Measurements from ENCODE around the gene TMUB2.

The TMUB2 gene

DNA sequence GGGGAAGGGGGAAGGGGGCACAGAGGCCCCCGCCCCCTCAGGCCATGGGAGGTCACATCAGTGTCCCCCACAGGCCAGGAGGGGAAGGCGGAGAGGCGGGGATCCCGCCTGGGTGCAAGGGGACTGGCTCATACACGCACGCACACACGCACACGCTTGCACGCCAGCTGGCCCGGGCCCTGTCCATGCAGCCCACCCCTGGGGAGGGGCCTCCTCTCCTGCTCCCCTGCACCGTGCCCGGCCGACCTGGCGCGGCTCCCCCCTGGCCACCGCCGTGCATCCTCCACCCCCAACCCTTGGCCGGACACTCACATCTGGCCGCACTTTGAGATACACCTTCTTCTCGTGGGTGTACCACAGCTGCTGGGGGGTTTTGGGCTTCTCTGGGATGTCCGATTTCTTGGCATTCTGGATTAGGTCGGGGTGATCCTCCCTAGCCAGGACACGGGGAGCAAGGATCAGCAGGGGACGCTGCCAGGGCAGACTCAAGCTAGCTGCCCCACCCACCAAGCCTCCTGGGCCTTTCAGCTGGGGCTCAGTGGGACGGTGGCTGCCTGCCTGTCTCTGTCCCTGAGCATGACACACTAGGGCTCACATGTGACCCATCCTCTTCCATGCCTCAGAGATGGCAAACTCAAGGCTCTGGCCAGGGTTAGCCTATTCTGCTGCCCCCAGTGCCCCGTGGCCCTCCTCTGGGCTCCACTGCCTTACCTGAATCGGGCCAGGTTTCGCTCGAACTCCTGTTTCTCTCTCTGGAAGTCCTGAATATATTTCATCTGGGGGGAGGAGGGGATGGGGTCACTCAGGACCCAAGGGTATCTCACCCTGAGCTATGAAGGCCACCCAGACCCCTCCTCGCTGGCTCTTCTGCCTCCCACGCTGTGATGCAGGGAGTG lies 26.0 kb downstream of the TMUB2 start:
- TF ChIP-seq, protein P1, sequence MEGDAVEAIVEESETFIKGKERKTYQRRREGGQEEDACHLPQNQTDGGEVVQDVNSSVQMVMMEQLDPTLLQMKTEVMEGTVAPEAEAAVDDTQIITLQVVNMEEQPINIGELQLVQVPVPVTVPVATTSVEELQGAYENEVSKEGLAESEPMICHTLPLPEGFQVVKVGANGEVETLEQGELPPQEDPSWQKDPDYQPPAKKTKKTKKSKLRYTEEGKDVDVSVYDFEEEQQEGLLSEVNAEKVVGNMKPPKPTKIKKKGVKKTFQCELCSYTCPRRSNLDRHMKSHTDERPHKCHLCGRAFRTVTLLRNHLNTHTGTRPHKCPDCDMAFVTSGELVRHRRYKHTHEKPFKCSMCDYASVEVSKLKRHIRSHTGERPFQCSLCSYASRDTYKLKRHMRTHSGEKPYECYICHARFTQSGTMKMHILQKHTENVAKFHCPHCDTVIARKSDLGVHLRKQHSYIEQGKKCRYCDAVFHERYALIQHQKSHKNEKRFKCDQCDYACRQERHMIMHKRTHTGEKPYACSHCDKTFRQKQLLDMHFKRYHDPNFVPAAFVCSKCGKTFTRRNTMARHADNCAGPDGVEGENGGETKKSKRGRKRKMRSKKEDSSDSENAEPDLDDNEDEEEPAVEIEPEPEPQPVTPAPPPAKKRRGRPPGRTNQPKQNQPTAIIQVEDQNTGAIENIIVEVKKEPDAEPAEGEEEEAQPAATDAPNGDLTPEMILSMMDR (IDR thresholded peaks at IDR 0.05; ENCODE audit: extremely low read depth, missing control alignments) = no peak
- no peak for DNase-seq (ENCODE audit: low spot score)

DNA sequence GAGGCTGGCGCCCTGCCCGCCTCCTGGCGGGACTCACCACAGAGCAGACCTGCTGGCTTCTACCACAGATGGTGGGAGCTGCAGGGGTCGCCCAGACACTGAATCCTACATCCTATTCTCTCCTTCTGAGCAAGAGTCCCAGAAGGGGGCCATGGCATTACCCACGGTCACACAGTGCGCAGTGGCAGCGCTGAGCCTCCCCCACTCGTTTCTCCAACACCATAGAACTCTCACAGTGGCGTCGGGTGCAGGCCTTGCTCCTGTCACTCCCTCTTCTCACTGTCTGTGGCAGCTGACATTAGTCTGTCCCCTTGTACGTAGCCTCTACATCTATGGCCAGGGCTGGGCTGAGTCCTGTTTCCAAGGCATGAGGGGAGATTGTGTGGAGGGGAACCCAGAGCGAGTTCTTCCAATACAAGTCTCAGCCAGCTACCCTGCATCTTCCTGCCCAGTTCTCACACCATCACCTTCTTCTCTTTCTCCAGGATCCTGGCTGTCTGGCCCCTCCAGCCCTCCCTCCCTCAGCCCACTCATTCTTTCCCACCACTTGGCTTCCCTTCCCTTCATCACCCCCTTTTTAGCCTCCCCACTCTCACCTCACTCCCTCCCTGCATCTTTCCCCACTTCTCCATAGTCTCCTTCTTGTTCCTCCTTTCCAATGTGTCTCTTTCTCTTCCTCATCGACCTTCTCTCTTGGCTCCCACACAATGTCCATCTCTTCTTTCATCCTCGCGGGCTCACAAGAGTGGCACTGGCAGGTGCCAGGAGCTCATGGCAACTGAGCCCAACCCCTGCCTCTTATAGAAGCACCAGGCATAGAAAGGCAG lies 26.8 kb downstream of the TMUB2 start:
- no peak for DNase-seq (ENCODE audit: low spot score)
- TF ChIP-seq, protein P1 (IDR thresholded peaks at IDR 0.05; ENCODE audit: extremely low read depth, missing control alignments) = no peak

DNA sequence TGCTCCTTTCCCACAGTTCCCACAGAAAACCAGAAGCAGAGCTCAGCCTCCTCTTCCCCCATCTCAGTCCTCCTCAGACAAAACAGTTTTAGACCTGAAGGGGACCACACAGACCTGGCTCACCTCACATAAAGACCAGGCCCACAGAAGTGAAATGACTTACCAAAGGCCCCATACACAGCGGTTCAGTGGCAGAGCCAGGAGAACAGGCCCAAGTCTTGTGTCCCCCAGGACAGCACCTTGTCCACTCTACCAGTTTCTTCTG lies 27.4 kb downstream of the TMUB2 start:
- TF ChIP-seq, protein P1 (IDR thresholded peaks at IDR 0.05; ENCODE audit: extremely low read depth, missing control alignments) = no peak
- no peak for DNase-seq (ENCODE audit: low spot score)

DNA sequence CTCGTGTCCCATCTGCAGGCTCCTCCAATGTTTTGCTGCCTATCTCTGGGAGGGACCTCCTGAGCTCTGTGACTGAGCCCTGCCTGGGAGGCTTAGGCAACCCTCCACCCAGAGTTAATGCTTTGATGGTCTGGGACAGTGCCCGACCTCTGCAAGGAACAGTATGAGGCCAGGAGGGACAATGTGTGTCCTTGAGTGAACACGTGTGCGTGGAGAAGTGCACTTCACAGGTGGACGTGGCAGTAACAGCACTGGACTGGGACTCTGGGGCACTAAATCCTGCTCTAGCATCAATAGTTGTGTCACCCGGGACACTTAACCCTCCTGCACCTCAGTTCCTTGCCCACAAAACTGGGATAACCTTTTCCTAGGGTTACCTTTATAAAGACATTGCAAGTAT lies 28.1 kb downstream of the TMUB2 start:
- TF ChIP-seq, protein P1 (IDR thresholded peaks at IDR 0.05; ENCODE audit: extremely low read depth, missing control alignments) = no peak
- no peak for DNase-seq (ENCODE audit: low spot score)

DNA sequence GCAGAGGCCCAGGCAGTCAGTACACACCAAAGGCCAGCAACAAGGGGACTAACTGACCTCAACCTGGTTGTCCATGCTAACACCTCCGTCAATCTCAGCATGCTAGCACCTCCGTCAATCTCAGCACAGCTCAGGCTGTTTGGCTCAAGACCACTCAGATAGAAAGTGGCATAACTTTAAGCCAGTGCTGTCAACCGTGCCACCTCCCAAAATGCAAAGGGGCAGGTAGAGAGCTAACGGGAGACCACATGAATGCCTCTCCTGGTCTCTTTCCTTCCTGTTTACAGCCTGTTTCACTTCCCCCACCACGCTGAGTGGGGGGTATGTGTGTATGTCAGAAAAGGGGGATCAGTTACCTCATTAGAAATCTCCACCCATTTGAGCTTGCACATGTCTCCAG lies 29.4 kb downstream of the TMUB2 start:
- peak; percentile 52 for DNase-seq (ENCODE audit: low spot score)

DNA sequence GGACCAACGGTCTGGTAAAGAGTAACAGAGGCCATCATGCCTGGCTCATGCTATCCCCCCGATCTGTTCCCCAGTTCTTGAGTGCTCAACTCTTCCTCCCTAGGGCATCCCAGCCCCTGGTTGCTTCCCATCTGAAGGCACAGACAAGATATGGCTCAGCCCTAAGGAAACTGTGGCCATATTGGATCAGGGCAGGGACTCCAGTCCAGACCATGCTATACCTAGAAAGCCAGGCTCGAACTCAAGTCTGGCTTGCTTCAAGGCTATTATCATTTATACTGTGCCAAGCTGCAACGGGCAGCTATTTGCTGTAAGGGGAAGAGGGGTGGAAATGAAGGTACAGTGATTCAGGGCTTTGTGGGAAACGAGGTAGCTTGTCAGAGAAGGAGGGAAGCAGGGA lies 29.9 kb downstream of the TMUB2 start:
- TF ChIP-seq, protein P1 (IDR thresholded peaks at IDR 0.05; ENCODE audit: extremely low read depth, missing control alignments) = no peak
- no peak for DNase-seq (ENCODE audit: low spot score)

More for the DNA sequence above, 29.4 kb downstream of the TMUB2 start:
- TF ChIP-seq, protein P1 (IDR thresholded peaks at IDR 0.05; ENCODE audit: extremely low read depth, missing control alignments) = no peak

DNA sequence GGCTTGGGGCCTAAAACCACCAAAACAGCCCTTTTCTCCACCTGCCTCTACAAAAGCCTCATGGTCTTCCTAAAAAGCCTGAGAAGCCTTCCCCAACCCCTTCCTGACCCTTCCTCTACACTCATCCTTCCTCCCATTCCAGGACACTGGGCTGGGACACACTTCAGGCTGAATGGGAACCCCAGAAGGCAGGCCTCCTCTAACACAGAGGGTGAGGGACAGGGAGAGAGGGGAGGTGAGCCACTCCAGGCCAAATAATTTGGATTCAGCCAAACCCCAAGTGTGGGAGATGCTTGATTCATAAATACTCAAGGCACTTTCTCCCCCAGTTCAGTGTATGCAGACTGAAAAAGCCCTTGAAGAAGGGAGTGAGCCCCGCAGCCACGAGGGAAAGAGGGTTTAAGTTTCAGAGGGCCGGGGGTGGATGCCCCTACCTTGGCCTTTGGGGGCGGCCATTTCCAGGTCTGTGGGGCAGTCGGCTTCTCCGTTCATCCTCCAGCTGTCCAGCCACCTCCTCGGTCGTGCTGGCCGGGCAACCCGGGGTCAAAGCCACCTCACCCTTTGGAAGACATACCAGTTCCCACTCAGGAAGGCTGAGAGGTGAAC lies 31.1 kb downstream of the TMUB2 start:
- TF ChIP-seq, protein P1 (IDR thresholded peaks at IDR 0.05; ENCODE audit: extremely low read depth, missing control alignments) = no peak
- DNase-seq (ENCODE audit: low spot score) = no peak

Measured in GM20000 (cell line).